ENCODE measurements around the gene BDH1. TPM values are rescaled to one million over a fixed set of nuclear protein-coding genes. Genes with fewer than 3 reads are reported as not detected.

Gene BDH1
- total and polyA plus RNA-seq, 7 donors: 2.3 to 138 (median 16.8) TPM

GRCh38 chr3:197462808-197463207 is 93.0 kb downstream of the BDH1 start:
- Histone ChIP-seq H3K9me3 (no peaks in the 10 kb centered on the region), H3K27me3 (no peaks in the 10 kb centered on the region), H3K4me3 (no peak overlapping the region), H3K36me3 (no peaks in the 10 kb centered on the region), H3K4me1 (peaks cover 0 to 11% (median 0%) of the 10 kb centered on the region in 4 donors), H3K27ac (no peak overlapping the region)
- WGBS, 2 donors: 80 to 82% methylated on average over 7 of the region's 7 CpGs
- no peak for DNase-seq
- TF ChIP-seq POLR2A (IDR thresholded peaks at IDR 0.05): no peak
- no peak for TF ChIP-seq CTCF (IDR thresholded peaks at IDR 0.05)
- TF ChIP-seq POLR2AphosphoS5 (IDR thresholded peaks at IDR 0.05): no peak
- TF ChIP-seq EP300 (IDR thresholded peaks at IDR 0.05): no peak
- intact Hi-C loops (cut with DNase I): no loop called here

- H3K36me3 ChIP-seq: no peaks in the 10 kb centered on the region
- H3K9me3 ChIP-seq: no peaks in the 10 kb centered on the region
- H3K4me1 ChIP-seq: peaks cover 0 to 11% (median 4%) of the 10 kb centered on the region in 4 donors
- intact Hi-C loops (cut with DNase I): no loop called here
- H3K27me3 ChIP-seq: no peaks in the 10 kb centered on the region
- WGBS, 2 donors: 82 to 87% methylated on average over 6 of the region's 6 CpGs
- no peak for DNase-seq
- no peak overlapping the region for H3K4me3 ChIP-seq
- H3K27ac ChIP-seq: no peak overlapping the region
- TF ChIP-seq EP300 (IDR thresholded peaks at IDR 0.05): no peak
- no peak for TF ChIP-seq POLR2AphosphoS5 (IDR thresholded peaks at IDR 0.05)
- TF ChIP-seq POLR2A (IDR thresholded peaks at IDR 0.05): no peak
- TF ChIP-seq CTCF (IDR thresholded peaks at IDR 0.05): no peak
Measured at GRCh38 chr3:197460639-197461038, 95.1 kb downstream of the BDH1 start.

GRCh38 chr3:197460002-197460401 is 95.8 kb downstream of the BDH1 start:
- no peaks in the 10 kb centered on the region for H3K27me3 ChIP-seq
- H3K36me3 ChIP-seq: no peaks in the 10 kb centered on the region
- intact Hi-C loops (cut with DNase I): no loop called here
- DNase-seq: no peak
- H3K27ac ChIP-seq: no peak overlapping the region
- H3K9me3 ChIP-seq: no peaks in the 10 kb centered on the region
- TF ChIP-seq EP300 (IDR thresholded peaks at IDR 0.05) (no peak), POLR2A (IDR thresholded peaks at IDR 0.05) (no peak), POLR2AphosphoS5 (IDR thresholded peaks at IDR 0.05) (no peak), CTCF (IDR thresholded peaks at IDR 0.05) (no peak)
- no peak overlapping the region for H3K4me3 ChIP-seq
- peaks cover 0 to 11% (median 4%) of the 10 kb centered on the region in 4 donors for H3K4me1 ChIP-seq
- 56 to 71% methylated on average over 11 to 13 of the region's 13 CpGs for WGBS, 2 donors

Small RNA genes within 50 kb of the gene (small RNA-seq; reads per million reads assigned to genes)
- 0 reads per million in 3 donors for gene AC132008.1

Other genes with a start within 250 kb of the BDH1 start
- 10 to 100 TPM; 35.2 to 41.8 (median 36.6) TPM for gene RUBCN, start 180.9 kb upstream of the BDH1 start, total RNA-seq
- gene RUBCN, start 180.9 kb upstream of the BDH1 start, polyA plus RNA-seq: 10 to 100 TPM in 1 of 3 donors, 1 to 10 TPM in 2; 2.4 to 20.4 (median 5.5) TPM
- 10 to 100 TPM; 46.4 to 63.9 (median 51.8) TPM for gene FYTTD1, start 193.9 kb upstream of the BDH1 start, total RNA-seq
- 10 to 100 TPM; 11.4 to 15.7 (median 13.2) TPM for gene FYTTD1, start 193.9 kb upstream of the BDH1 start, polyA plus RNA-seq
- 100 to 1,000 TPM in 1 of 4 donors, 10 to 100 TPM in 3; 44.7 to 154 (median 49.4) TPM for gene LRCH3, start 235.3 kb upstream of the BDH1 start, total RNA-seq
- 10 to 100 TPM in 1 of 3 donors, 1 to 10 TPM in 2; 4.8 to 15.7 (median 5.5) TPM for gene LRCH3, start 235.3 kb upstream of the BDH1 start, polyA plus RNA-seq